Activated T-cell treated with anti-CD3 and anti-CD28 coated beads for 24 hours (primary cell): ENCODE data around the gene POLR3K.
A peak's percentile ranks its signal among the peaks of the same experiment; 100 is the strongest.
"Not testable (repeated sequence)": the region's sequence is repeated elsewhere in the genome, so short reads cannot be mapped to it uniquely, and the experiment has no call there.

Experiments used
- DNase-seq: peaks from one replicate; pipeline ENCODE4 v3.0.0-alpha.2; 2020; ENCODE audit warnings: low read depth

Gene POLR3K

DNA sequence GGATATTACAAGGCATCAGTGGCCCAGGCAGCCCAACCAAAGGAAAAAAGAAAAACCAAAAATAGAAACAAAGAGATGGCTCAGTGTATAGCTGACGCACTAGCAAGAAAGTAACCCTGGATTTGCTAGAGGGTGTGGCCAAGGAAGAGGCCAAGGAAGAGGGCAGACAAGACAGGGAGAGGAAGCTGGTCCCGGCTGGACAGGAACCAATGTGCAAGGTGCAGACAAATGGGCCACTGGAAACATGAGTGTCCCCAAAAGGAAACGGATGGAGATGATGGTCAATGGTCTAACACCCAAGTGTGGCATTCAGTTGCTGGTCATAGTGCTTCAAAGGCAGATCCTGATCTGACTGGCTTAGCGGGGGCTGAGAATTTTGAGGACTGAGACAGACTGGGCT, 10.7 kb downstream of the POLR3K start:
- no peak for DNase-seq

DNA sequence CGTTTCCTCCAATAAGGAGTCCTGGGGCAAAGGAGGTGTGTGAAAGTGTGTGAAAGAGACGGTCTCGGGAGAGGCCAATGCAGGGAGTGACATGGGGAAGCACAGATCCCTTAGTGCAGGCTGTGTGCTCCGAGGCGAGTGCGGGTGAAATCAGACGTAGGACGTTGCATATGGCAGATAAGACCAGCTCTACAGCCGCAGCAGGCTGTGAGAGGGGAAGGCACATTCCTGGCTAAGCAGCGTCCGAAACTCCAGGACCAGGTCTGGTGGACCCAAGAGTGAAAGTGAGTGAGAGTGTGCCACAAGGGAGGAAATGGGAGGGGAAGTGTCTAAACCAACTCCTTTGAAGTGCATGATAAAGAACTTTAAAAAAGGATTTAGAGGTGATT, 11.3 kb downstream of the POLR3K start:
- no peak for DNase-seq

DNA sequence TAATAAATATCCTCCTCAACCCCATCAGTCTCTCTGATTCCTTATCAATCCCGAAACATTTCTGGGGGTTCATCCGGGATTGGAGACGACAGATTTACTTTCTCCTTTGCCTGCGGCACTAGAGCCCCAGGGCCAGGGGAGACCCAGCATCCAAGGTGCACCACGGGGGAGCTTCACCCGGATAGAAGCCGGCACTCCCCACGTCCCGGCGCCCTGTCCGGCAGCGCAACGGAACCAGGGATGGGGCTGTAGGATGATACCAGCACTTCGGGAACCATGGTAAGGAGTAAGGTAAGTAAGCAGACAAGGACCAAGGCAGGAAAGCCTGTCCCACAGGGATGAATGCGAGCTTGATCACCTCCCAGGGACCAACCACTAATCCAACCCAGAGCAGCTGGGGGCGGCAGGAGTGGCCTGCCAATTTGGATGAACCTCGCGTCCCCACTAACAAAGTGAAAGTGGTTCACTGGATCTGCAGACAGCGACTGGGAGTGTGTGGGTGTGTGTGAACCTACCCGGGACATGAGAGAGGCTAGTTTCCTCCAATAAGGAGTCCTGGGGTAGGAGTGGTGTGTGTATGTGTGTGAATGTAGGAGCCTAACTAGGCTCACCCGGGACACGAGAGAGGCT, 11.9 kb downstream of the POLR3K start:
- no peak for DNase-seq

DNA sequence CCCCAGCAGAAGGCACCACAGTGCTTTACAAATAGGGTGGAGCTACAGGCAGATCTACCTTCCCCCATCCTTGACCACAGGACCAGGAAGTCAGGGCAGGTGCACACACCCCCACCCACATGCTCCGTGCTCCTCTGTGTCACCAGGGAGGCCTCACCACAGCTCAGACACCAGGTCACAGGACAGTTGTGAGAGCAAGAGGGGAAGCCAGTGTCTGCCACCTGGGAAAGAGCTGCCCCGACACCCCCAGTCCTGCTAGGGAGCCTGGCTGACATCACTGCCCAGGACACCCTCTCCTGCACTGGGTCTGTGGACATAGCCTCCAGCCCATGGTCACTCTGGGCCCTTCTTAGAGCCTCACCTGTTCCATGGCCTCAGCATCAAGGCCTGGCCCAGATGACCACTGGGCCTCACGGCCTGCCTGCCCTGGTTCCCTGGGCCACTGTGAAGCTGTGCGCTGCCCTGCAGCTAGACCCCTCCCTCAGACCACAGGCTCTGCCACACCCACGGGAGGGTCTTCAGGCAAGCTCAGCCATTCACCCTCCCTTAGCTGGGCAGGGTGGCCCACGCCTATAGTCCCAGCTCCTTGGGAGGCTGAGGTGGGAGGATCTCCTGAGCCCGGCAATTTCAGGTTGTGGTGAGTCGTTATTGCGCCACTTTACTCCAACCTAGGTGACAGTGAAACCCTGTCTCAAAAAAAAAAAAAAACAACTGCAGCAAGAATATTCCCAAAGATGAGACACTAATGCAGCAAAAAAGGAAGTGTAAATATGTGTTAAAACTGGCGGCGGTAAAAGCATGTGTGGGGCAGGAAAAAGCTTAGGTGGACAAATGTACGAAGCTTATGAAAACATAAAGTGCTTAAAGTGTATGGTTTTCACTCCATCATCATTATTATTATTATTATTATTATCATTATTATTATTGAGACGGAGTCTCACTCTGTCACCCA, 14.2 kb downstream of the POLR3K start:
- DNase-seq = peak; percentile 26

DNA sequence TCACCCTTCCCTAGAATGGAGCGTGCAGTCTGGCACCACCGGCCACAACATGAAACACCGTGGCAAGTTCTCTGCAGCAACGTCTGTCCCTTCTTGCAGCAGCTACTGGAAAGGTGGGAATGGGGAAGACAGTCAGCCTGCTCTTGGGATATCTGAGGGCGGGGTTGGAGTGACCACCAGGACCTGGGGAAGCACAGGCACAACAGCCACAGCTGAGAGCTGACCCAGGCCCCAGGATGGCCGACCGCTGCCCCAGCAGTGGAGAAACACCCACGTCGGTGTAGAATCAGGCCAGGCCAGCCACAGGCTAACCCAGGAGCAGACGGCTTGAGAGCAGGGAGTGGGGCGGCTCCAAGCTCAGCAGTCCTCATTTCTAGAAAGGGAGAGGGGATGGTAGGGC, 15.2 kb downstream of the POLR3K start:
- not testable (repeated sequence) for DNase-seq

DNA sequence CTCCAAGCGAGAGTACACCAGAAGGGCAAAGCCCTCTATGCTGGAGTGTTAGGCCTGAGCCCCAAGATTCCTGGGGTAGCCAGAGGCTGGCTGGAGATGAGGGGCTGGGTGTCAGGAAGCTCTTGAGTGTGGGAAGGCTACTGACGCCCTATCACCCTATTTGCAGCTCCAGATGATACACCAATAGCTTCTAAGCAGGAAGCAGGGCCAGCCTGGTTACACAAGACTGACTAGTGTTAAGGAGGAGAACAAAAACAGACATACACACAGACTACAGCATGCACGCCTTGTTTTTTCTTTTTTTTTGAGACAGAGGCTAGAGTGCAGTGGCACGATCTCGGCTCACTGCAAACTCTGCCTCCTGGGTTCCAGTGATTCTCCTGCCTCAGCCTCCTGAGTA, 15.9 kb downstream of the POLR3K start:
- DNase-seq = no peak

DNA sequence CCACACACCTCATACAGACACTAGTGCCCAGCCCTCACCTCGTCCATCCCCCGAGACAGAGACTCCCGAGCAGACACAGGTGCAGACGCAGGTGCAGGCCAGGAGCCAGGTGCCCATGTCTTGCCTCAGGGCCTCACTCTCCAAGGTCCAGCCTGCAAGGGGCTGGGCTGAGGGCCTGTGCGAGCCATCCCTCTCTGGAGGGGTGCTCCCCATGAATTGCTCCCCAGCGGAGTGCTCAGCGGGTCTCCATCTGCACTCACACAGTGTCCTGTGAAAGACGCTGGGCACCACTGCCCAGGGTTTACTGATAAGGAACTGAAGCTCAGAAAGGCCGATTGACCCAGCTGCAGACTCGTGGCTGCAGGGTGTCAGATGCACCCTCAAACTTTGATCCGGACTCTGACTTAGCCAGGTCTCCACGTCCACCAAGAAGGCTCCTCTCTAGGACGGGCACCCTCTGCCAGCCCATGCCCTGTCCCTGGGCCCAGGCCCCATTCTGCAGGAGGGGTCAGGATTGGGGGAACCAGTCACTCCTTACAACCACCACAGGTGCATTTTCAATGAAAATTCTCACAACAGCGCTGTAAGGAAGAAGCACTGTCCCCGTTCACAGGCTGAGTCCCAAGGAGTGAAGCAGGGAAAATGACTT, 16.9 kb downstream of the POLR3K start:
- no peak for DNase-seq

DNA sequence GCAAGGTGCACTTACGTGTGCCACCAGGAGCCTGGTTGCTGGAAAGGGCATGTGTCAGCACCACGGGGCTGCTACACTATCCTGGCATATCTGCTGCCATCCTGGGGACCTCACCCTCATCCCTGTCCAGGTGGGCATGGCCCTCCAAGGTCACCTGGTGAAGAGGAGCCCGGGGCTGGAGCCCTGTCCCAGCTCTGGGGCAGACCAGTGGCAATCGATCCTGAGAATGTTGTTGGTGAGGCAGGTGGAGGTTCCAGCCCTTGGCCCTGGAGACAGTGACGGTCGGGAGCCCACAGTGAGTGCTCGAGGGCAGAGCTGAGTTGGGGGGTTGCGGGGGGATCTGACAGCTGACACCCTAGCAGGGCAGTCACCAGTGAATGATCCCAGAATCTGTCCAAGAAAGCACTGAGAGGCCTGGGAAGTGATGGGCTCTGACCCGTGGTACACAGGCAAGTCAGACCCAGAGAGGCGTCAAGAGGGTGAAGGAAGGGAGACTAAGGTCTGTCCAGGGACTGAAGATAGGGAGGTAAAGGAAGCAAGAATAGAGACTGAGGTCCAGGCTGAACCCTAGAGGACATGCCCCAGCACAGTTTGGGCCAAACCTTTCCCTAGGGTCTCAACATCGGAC, 17.6 kb downstream of the POLR3K start:
- DNase-seq = no peak

DNA sequence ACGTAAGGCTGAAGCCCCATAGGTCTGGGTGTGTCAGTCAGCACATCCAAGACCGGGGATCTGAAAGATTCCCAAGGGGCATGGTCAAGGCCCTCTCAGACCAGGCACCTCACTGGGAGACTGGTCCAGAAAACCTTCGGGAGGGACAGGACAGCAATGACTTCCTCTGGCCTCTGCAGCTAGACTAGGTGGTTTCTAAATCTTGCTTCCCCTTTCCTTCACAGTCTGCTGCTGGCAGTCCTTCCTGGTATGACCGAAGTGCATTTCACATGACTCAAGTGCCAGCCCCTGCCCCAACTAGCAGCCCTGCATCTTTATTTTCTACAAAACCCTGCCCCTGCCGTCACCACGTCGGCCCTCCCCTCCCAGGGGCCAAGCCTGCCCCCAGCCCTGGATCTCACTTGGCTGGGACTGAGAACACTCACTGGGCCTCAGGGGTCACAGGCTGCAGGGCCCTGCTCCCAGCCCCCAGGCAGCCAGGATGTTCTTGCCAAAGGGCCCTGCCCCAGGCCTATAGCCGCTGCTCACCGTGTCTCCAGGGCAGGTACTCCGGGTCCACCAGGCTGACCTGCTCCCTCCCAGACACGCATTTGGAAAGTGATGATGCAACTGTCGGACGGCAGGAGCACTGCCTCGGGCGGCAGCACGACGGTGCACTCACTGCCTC, 18.3 kb downstream of the POLR3K start:
- no peak for DNase-seq

DNA sequence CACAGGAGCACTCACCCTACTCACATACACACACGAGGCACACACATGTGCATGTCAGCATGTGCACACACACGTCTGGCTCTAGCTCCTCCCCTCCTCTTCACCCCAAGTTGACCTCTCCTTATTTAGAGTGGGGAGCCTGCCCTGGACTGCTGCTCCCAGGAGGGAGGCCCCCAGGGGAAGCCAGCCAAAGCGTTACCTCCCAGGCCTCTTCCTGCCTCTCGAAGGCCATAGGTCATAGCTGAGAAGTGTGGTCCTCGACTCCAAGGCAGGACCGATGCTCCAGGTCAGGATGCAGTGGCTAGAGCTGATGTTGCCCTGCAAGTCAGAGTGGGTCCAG, 18.8 kb downstream of the POLR3K start:
- no peak for DNase-seq

DNA sequence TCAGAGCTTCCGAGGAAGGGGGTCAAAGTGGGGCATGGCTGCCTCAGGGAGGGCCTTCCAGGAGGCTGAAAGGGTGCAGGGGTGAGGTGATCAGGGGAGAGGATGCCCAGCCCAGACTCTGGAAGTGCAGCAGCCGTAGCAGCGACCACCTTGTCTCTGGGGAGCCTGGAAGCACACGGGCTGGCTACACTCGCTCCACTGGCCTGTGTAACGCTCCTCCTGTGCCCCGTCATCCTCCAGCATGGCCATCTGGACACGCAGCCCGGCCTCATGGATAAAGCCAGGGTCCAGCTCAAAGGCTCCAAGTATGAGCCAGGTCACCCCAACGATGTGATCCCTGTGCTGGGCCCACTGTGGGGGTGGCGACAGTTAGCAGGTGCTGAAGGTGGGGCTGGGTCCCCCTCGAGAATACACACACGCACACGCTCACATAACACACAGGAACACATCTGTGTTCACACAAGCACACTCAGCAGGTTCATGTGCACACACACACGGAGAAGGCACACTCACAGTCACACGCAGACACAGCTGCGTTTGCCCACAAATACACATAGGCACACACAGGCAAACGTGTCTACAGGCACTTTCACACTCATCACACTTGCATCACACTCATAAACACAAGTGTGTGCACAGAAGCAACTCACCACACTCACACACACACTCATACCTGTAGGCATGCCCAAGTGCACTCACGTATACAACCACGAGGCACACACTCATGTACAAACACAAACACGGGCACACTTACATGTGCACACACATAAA, 19.3 kb downstream of the POLR3K start:
- no peak for DNase-seq

DNA sequence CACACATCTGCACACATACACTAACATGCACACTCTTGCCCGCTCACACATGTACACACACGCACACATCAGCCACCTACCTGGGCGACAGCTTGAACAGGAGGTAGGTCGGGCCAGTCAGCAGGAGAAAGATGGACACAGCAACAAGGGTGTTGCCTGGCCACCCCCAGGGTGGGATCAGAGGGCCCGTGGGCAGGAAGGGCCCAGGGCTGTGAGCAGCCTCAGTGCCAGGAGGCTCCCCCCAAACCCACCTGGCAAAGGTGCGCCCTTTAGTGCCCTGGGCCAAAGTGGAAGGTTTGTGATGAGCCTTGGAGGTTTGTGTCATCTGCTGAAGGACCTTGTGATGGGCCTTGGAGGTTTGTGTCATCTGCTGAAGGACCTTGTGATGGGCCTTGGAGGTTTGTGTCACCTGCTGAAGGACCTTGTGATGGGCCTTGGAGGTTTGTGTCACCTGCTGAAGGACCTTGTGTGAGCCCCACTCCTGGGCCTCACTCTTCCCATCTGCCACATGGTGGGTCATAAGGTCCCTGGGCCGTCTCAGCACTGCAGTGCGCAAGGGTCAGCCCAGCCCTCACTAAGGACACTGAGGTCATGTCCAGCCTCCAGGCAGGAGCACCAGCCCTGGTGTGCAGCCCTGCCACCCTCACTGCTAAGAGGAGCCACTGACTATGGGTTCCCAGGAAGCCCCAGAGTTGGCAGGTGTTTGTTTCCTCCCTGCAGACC, 20.1 kb downstream of the POLR3K start:
- not testable (repeated sequence) for DNase-seq

DNA sequence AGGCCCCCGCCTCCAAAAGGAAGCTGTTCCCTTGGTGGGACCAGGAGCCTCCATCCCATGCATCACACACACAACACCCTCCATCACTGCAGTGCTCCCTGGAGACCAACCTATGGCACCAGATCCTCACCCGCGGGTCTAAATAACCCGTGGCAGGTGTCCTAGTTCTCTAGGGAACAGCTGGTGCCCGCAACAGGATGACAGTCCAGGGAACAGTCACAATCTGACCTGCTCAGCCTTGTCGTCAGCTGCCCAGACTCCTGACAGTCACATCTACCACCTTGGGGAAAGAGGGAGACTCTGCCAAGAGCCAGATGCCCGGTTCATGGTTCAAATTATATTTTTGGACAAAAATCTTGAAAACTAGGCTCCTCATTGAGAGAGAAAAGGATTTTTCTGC, 22.8 kb downstream of the POLR3K start:
- not testable (repeated sequence) for DNase-seq

DNA sequence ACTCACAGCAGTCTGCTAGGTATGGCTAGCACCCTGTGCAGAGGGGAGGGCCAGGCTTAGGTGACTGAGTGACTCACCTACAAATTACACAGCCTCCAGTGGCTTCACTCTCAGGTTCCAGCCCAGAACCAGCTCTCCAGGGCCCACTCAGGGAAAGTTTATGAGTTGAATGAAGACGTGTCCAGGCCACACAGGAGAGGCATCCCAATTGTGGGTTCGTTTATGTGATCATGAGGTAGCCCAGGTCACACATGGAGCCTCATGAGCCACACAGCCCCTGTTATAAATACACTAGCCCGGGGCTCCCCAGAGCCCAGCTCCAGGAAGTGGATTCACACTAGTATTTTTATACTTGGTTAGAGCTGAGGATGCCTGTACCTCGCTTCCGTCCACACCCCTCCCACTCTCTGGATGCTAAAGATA, 27.5 kb downstream of the POLR3K start:
- not testable (repeated sequence) for DNase-seq

DNA sequence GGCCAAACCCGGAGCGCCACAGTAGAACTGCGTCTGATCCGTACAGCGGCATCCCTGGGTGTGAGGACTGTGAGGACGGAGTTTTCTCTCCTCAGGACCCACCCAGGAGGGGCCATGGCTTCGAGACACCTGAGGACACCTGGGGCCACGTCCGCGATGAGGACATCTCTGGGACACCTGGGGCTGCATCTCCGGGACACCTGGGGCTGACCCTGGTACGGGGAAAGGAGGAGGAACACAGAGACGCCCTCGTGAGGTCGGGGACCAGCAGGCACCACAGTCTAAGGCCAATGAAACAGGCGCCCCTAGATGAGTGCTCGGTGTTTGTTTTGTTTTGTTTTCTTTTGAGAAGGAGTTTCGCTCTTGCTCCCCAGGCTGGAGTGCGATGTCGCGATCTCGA, 29.3 kb downstream of the POLR3K start:
- DNase-seq = not testable (repeated sequence)

DNA sequence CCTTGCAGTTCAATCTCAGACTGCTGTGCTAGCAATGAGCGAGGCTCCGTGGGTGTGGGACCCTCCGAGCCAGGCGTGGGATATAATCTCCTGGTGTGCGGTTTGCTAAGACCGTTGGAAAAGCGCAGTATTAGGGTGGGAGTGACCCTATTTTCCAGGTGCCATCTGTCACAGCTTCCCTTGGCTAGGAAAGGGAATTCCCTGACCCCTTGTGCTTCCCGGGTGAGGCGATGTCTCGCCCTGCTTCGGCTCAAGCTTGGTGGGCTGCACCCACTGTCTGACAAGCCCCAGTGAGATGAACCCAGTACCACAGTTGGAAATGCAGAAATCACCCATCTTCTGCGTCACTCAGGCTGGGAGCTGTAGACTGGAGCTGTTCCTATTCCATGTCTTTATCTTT, 32.5 kb downstream of the POLR3K start:
- not testable (repeated sequence) for DNase-seq

DNA sequence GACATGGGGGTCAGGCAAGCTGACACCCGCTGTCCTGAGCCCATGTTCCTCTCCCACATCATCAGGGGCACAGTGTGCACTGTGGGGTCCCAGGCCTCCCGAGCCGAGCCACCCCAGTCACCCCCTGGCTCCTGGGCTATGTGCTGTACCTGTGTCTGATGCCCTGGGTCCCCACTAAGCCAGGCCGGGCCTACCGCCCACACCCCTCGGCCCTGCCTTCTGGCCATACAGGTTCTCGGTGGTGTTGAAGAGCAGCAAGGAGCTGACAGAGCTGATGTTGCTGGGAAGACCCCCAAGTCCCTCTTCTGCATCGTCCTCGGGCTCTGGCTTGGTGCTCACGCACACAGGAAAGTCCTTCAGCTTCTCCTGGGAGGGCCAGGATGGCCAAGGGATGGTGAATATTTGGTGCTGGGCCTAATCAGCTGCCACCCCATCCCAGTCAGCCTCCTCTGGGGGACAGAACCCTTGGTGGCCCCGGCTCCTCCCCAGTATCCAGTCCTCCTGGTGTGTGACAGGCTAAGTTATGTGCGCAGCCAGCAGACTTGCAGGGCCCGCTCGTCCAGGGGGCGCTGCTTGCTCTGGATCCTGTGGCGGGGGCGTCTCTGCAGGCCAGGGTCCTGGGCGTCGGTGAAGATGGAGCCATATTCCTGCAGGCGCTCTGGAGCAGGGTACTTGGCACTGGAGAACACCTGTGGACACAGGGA, 36.2 kb downstream of the POLR3K start:
- DNase-seq = not testable (repeated sequence)

DNA sequence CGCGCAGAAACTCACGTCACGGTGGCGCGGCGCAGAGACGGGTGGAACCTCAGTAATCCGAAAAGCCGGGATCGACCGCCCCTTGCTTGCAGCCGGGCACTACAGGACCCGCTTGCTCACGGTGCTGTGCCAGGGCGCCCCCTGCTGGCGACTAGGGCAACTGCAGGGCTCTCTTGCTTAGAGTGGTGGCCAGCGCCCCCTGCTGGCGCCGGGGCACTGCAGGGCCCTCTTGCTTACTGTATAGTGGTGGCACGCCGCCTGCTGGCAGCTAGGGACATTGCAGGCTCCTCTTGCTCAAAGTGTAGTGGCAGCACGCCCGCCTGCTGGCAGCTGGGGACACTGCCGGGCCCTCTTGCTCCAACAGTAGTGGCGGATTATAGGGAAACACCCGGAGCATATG, 42.6 kb downstream of the POLR3K start:
- DNase-seq = peak; percentile 82

DNA sequence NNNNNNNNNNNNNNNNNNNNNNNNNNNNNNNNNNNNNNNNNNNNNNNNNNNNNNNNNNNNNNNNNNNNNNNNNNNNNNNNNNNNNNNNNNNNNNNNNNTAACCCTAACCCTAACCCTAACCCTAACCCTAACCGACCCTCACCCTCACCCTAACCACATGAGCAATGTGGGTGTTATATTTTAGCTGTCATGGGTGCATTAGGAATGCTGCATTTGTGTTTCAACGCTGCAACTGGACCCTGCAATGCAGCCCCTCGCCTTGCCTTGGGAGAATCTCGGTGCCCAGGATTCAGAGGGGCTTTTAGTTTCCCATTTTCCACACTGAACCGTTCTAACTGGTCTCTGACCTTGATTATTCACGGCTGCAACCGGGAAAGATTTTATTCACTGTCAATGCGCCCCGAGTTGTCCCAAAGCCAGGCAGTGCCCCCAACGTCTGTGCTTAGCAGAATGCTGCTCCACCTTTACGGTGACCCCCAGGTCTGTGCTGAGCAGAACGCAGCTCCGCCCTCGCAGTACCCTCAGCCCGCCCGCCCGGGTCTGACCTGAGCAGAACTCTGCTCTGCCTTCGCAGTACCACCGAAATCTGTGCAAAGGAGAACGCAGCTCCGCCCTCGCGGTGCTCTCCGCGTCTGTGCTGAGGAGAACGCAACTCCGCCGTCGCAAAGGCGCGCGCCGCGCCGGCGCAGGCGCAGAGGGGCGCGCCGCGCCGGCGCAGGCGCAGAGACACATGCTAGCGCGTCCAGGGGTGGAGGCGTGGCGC, 43.3 kb downstream of the POLR3K start:
- DNase-seq = no peak
